HepG2 (cell line): ENCODE measurements around the gene EFNA4. TPM values are rescaled to one million over a fixed set of nuclear protein-coding genes. Genes with fewer than 3 reads are reported as not detected.

ENCODE experiments used
- AHR ChIP-seq: IDR thresholded peaks from 2 replicates; pipeline ENCODE4 v1.6.1; 2018; ENCODE audit warnings: missing genetic modification reagents, missing compliant biosample characterization
- HDAC1 ChIP-seq: sonication (generic); formaldehyde crosslinking; IDR thresholded peaks from 2 replicates; pipeline ENCODE4 v1.5.1; 2020; ENCODE audit warnings: mild to moderate bottlenecking, missing genetic modification reagents
- KDM5A ChIP-seq: fragments of 200-600 bp; sonication (generic); IDR thresholded peaks from 2 replicates; pipeline ENCODE4 v1.7.0; 2018; ENCODE audit warnings: antibody characterized with exemption, mild to moderate bottlenecking, low read length, borderline replicate concordance
- PRDM10 ChIP-seq: sonication (generic); formaldehyde crosslinking; IDR thresholded peaks from 2 replicates; pipeline ENCODE4 v1.4.0; 2020; ENCODE audit warnings: low read depth, missing genetic modification reagents
- RBFOX2 ChIP-seq: fragments of 200-400 bp; formaldehyde crosslinking; IDR thresholded peaks from 2 replicates; pipeline ENCODE4 v1.6.1; 2017; ENCODE audit warnings: low read depth, mild to moderate bottlenecking, low read length
- REL ChIP-seq: sonication (generic); formaldehyde crosslinking; conservative IDR thresholded peaks from 2 replicates; pipeline ENCODE4 v1.8.0; 2022; ENCODE audit warnings: mild to moderate bottlenecking, missing genetic modification reagents, moderate library complexity
- SIN3A ChIP-seq: IDR thresholded peaks from 2 replicates; pipeline ENCODE4 v1.6.1; 2011; ENCODE audit warnings: low read depth, mild to moderate bottlenecking, control low read depth, low read length, borderline replicate concordance
- SRY ChIP-seq: sonication (generic); formaldehyde crosslinking; IDR thresholded peaks from 2 replicates; pipeline ENCODE4 v1.8.0; 2022; ENCODE audit warnings: mild to moderate bottlenecking, missing genetic modification reagents
- TFAP4 ChIP-seq: sonication (generic); IDR thresholded peaks from 2 replicates; pipeline ENCODE4 v1.6.1; 2016; ENCODE audit warnings: low read depth, borderline replicate concordance
- UBTF ChIP-seq: sonication (generic); formaldehyde crosslinking; IDR thresholded peaks from 2 replicates; pipeline ENCODE4 v1.4.0; 2020; ENCODE audit warnings: mild to moderate bottlenecking, missing genetic modification reagents
- ZFP1 ChIP-seq: IDR thresholded peaks from 2 replicates; pipeline ENCODE4 v1.6.1; 2016
- ZNF3 ChIP-seq: IDR thresholded peaks from 2 replicates; pipeline ENCODE4 v1.7.0; 2017; ENCODE audit warnings: inconsistent platforms
- ZNF33A ChIP-seq: sonication (generic); formaldehyde crosslinking; IDR thresholded peaks from 2 replicates; pipeline ENCODE4 v1.5.1; 2020; ENCODE audit warnings: missing genetic modification reagents, mild to moderate bottlenecking, moderate library complexity, borderline replicate concordance
- ZNF362 ChIP-seq: sonication (generic); formaldehyde crosslinking; IDR thresholded peaks from 2 replicates; pipeline ENCODE4 v1.4.0; 2020; ENCODE audit warnings: missing genetic modification reagents, mild to moderate bottlenecking, borderline replicate concordance
- ZNF589 ChIP-seq: sonication (generic); formaldehyde crosslinking; conservative IDR thresholded peaks from 2 replicates; pipeline ENCODE4 v1.8.0; 2022; ENCODE audit warnings: mild to moderate bottlenecking, moderate library complexity, missing genetic modification reagents
- polyA plus RNA-seq, 8 experiments: library from polyadenylated mRNA; depleted of rRNA in 3 of 8; stranded (reverse) in 7 of 8; unstranded in 1 of 8; fragments of >200 nt; fragmentation: Illumina TruSeq in 4 of 8; extraction: Trizol in 4 of 8; gene quantifications; 2 replicates each; pipeline versions ENCODE4 v1.2.1 to v1.2.3, GENCODE V29; 2011 to 2016; ENCODE audit warnings: low read depth in 4 of 8, missing spikeins in 1 of 8, mixed read lengths in 1 of 8; ENCODE audit not compliant: insufficient read depth in 1 of 8
- total RNA-seq, 5 experiments: library from RNA; depleted of rRNA; stranded (reverse); fragments of >200 nt; fragmentation: Illumina TruSeq; extraction: Trizol; gene quantifications; 2 replicates each; pipeline ENCODE4 v1.2.3, GENCODE V29; 2016; ENCODE audit warnings: low read depth in 1 of 5
- TF ChIP-seq, protein P1 (sequence below): sonication (generic); formaldehyde crosslinking; IDR thresholded peaks from 2 replicates; pipeline ENCODE4 v1.4.0; 2020; ENCODE audit warnings: missing genetic modification reagents; ENCODE audit errors: not compliant biosample characterization
- TF ChIP-seq, protein P2 (sequence below): sonication (generic); formaldehyde crosslinking; IDR thresholded peaks from 2 replicates; pipeline ENCODE4 v1.4.0; 2020; ENCODE audit warnings: missing genetic modification reagents

EFNA4 gene
- total and polyA plus RNA-seq, 2 of the 13 experiments (the other 11 are each of a cell fraction or from before 2014, with no cell fraction given) = 12.0 to 17.2 TPM

DNA sequence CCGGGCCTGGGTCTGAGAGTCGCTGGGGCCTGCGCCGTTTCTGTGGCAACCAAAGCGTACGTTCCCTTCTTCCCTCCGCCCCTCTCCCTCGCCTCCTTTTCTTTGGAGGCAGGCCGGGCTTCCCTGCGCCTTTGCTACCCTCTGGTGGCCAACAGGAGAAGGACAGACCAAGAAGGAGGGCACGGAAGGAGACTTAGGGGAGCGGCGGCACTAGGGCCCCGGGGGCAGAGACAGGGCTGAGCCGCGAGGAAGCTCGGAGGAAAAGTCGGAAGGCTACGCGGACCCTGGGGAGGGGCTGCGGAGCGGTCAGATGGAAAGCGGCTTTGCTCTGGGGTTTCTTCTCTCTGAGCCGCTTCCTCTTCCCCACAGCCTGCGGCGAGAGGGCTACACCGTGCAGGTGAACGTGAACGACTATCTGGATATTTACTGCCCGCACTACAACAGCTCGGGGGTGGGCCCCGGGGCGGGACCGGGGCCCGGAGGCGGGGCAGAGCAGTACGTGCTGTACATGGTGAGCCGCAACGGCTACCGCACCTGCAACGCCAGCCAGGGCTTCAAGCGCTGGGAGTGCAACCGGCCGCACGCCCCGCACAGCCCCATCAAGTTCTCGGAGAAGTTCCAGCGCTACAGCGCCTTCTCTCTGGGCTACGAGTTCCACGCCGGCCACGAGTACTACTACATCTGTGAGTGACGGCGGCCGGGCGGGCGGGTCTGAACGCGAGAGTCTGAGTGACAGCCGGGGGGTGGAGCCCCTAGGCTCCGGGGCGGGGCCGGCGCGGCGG lies 21.4 kb downstream of the EFNA4 start (continued):
- peak; percentile 81 for TF ChIP-seq PRDM10
- peak; percentile 77 for TF ChIP-seq RBFOX2
- TF ChIP-seq UBTF (CRISPR knock-in tag) = peak; percentile 64; the same call in 1 of the 2 replicates
- no peak for TF ChIP-seq TFAP4
- TF ChIP-seq HDAC1 (CRISPR knock-in tag) = peak; percentile 56
- 0 out of 2 replicates have a peak, but pooled peaks have one; percentile 34 for TF ChIP-seq ZNF362
- TF ChIP-seq, protein P1, sequence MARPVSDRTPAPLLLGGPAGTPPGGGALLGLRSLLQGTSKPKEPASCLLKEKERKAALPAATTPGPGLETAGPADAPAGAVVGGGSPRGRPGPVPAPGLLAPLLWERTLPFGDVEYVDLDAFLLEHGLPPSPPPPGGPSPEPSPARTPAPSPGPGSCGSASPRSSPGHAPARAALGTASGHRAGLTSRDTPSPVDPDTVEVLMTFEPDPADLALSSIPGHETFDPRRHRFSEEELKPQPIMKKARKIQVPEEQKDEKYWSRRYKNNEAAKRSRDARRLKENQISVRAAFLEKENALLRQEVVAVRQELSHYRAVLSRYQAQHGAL (CRISPR knock-in tag) = no peak
- TF ChIP-seq KDM5A = peak; percentile 66
- TF ChIP-seq, protein P2, sequence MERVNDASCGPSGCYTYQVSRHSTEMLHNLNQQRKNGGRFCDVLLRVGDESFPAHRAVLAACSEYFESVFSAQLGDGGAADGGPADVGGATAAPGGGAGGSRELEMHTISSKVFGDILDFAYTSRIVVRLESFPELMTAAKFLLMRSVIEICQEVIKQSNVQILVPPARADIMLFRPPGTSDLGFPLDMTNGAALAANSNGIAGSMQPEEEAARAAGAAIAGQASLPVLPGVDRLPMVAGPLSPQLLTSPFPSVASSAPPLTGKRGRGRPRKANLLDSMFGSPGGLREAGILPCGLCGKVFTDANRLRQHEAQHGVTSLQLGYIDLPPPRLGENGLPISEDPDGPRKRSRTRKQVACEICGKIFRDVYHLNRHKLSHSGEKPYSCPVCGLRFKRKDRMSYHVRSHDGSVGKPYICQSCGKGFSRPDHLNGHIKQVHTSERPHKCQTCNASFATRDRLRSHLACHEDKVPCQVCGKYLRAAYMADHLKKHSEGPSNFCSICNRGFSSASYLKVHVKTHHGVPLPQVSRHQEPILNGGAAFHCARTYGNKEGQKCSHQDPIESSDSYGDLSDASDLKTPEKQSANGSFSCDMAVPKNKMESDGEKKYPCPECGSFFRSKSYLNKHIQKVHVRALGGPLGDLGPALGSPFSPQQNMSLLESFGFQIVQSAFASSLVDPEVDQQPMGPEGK (CRISPR knock-in tag) = peak; percentile 63
- peak; percentile 75; the same call in 1 of the 2 replicates for TF ChIP-seq AHR (CRISPR knock-in tag)
- no peak for TF ChIP-seq ZNF3 (CRISPR knock-in tag)
- TF ChIP-seq SRY (CRISPR knock-in tag) = 0 out of 2 replicates have a peak, but pooled peaks have one; percentile 38
- no peak for TF ChIP-seq ZNF33A (CRISPR knock-in tag)
- TF ChIP-seq ZFP1 (CRISPR knock-in tag) = peak; percentile 59; the same call in 1 of the 2 replicates
- peak; percentile 56 for TF ChIP-seq ZNF589 (CRISPR knock-in tag)
- TF ChIP-seq REL (CRISPR knock-in tag) = peak; percentile 90
- TF ChIP-seq SIN3A = peak; percentile 45; the same call in 1 of the 2 replicates
